ENCODE data around the gene ZNF362. TPM values are rescaled to one million over a fixed set of nuclear protein-coding genes. Genes with fewer than 3 reads are reported as not detected.
A peak's percentile ranks its signal among the peaks of the same experiment; 100 is the strongest.

ZNF362 gene
- total RNA-seq, 1 donor from 2014 or later, result 32.4 TPM

- H3K4me1 ChIP-seq, result peaks cover 80% of the 10 kb centered on the region
- peak overlapping the region; percentile 18 for H3K27ac ChIP-seq (replicated peaks)
- peaks cover 6% of the 10 kb centered on the region for H3K36me3 ChIP-seq
- no peaks in the 10 kb centered on the region for H3K9me3 ChIP-seq (replicated peaks)
- no peak for TF ChIP-seq CTCF (IDR thresholded peaks at IDR 0.05; ENCODE audit: borderline replicate concordance)
- intact Hi-C loops (cut with micrococcal nuclease), result loop anchor here (10.0 kb wide), 1 partner anchor 46 kb away; no protein-coding TSS in a partner anchor
- no peaks in the 10 kb centered on the region for H3K27me3 ChIP-seq (ENCODE audit: low read depth)
- DNase-seq, result no peak
- H3K4me3 ChIP-seq, result no peak overlapping the region
Observed at GRCh38 chr1:33270808-33271465, 14.6 kb downstream of the ZNF362 start.

- no peaks in the 10 kb centered on the region for H3K27me3 ChIP-seq (ENCODE audit: low read depth)
- peaks cover 11% of the 10 kb centered on the region for H3K36me3 ChIP-seq
- H3K4me3 ChIP-seq, result no peak overlapping the region
- H3K27ac ChIP-seq (replicated peaks), result no peak overlapping the region
- H3K4me1 ChIP-seq, result peaks cover 70% of the 10 kb centered on the region
- TF ChIP-seq CTCF (IDR thresholded peaks at IDR 0.05; ENCODE audit: borderline replicate concordance), result no peak
- H3K9me3 ChIP-seq (replicated peaks), result no peaks in the 10 kb centered on the region
- no peak for DNase-seq
- intact Hi-C loops (cut with micrococcal nuclease), result loop anchor here (10.0 kb wide), 1 partner anchor 47 kb away; no protein-coding TSS in a partner anchor
Observed at GRCh38 chr1:33271666-33272505, 15.6 kb downstream of the ZNF362 start.

- no peak for DNase-seq
- intact Hi-C loops (cut with micrococcal nuclease), result loop anchor here (10.0 kb wide), 1 partner anchor 48 kb away; no protein-coding TSS in a partner anchor
- Histone ChIP-seq H3K4me1 (peaks cover 73% of the 10 kb centered on the region), H3K27ac (replicated peaks) (peak overlapping the region; percentile 19), H3K4me3 (no peak overlapping the region), H3K27me3 (ENCODE audit: low read depth) (no peaks in the 10 kb centered on the region), H3K9me3 (replicated peaks) (no peaks in the 10 kb centered on the region), H3K36me3 (peaks cover 17% of the 10 kb centered on the region)
- no peak for TF ChIP-seq CTCF (IDR thresholded peaks at IDR 0.05; ENCODE audit: borderline replicate concordance)
Observed at GRCh38 chr1:33272509-33272908, 16.2 kb downstream of the ZNF362 start.

GRCh38 chr1:33272930-33273329 is 16.6 kb downstream of the ZNF362 start:
- Histone ChIP-seq H3K9me3 (replicated peaks) (no peaks in the 10 kb centered on the region), H3K4me1 (peaks cover 68% of the 10 kb centered on the region), H3K36me3 (peaks cover 21% of the 10 kb centered on the region), H3K27me3 (ENCODE audit: low read depth) (no peaks in the 10 kb centered on the region), H3K27ac (replicated peaks) (peak overlapping the region; percentile 19), H3K4me3 (no peak overlapping the region)
- intact Hi-C loops (cut with micrococcal nuclease), result loop anchor here (10.0 kb wide), 1 partner anchor 48 kb away; no protein-coding TSS in a partner anchor
- no peak for TF ChIP-seq CTCF (IDR thresholded peaks at IDR 0.05; ENCODE audit: borderline replicate concordance)
- no peak for DNase-seq

GRCh38 chr1:33273406-33273805 is 17.1 kb downstream of the ZNF362 start:
- Histone ChIP-seq H3K27ac (replicated peaks) (no peak overlapping the region), H3K36me3 (peaks cover 24% of the 10 kb centered on the region), H3K4me1 (peaks cover 64% of the 10 kb centered on the region), H3K4me3 (no peak overlapping the region), H3K27me3 (ENCODE audit: low read depth) (no peaks in the 10 kb centered on the region), H3K9me3 (replicated peaks) (no peaks in the 10 kb centered on the region)
- intact Hi-C loops (cut with micrococcal nuclease), result loop anchor here (10.0 kb wide), 1 partner anchor 49 kb away; no protein-coding TSS in a partner anchor
- DNase-seq, result no peak
- no peak for TF ChIP-seq CTCF (IDR thresholded peaks at IDR 0.05; ENCODE audit: borderline replicate concordance)

Data from left ventricle myocardium inferior (tissue), 1 donor.